Measurements from ENCODE around the gene FLYWCH2.

DNA sequence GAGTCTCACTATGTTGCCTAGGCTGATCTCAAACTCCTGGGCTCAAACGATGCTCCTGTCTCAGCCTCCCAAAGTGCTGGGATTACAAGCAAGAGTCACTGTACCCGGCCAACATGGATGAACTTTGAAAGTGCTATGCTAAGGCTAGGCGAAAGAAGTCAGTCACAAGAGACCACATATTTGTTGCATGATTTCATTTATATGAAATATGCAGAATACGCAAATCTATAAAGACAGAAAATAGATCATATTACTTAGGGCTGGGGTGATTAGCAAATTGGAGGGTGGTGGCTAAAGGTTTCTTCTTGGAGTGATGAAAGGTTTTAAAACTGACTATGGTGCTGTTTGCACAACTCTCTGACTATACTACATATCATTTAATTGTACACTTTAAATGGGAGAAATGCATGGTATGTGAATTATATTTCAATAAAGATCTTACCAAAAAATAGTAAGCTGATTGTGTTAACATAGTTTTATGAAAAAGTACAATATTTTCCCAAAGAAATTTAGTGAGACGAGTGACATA, 27.5 kb downstream of the FLYWCH2 start:
- TF ChIP-seq, protein P1, sequence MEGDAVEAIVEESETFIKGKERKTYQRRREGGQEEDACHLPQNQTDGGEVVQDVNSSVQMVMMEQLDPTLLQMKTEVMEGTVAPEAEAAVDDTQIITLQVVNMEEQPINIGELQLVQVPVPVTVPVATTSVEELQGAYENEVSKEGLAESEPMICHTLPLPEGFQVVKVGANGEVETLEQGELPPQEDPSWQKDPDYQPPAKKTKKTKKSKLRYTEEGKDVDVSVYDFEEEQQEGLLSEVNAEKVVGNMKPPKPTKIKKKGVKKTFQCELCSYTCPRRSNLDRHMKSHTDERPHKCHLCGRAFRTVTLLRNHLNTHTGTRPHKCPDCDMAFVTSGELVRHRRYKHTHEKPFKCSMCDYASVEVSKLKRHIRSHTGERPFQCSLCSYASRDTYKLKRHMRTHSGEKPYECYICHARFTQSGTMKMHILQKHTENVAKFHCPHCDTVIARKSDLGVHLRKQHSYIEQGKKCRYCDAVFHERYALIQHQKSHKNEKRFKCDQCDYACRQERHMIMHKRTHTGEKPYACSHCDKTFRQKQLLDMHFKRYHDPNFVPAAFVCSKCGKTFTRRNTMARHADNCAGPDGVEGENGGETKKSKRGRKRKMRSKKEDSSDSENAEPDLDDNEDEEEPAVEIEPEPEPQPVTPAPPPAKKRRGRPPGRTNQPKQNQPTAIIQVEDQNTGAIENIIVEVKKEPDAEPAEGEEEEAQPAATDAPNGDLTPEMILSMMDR (IDR thresholded peaks at IDR 0.05): no peak
- TF ChIP-seq POLR2A (IDR thresholded peaks at IDR 0.05): no peak

Data from testis (tissue), 2 donors.